K562 (cell line): Measurements from ENCODE around the gene USP35. TPM values are rescaled to one million over a fixed set of nuclear protein-coding genes. Genes with fewer than 3 reads are reported as not detected.

Source experiments
- ATAC-seq: fragments of 200-7000 bp; cut with Tn5 transposase; 3 replicates; pipeline ENCODE4 v1.9.1; 2020; ENCODE audit warnings: moderate library complexity
- BruUV-seq: library from RNA; stranded (reverse); fragments of 400-500 nt; replicated peaks from 2 replicates; lab custom pipeline; 2021; lab: Mats Ljungman, UMichigan
- CTCF ChIA-PET: fragments of 300-600 bp; formaldehyde crosslinking; extraction: SDS; loops from one replicate; lab custom pipeline; 2021; ENCODE audit warnings: low intra/inter-chr PET ratio; lab: Yijun Ruan, JAX
- POLR2A ChIA-PET: fragments of 300-600, 350-650 bp; sonication (Branson Sonifier 250); formaldehyde crosslinking; extraction: SDS; loops from one replicate; lab custom pipeline; 2021; ENCODE audit warnings: antibody characterized with exemption, inconsistent platforms; lab: Yijun Ruan, JAX
- DNase-seq, 4 experiments: peaks; one replicate each; pipeline versions ENCODE4 v3.0.0 to v3.0.0-alpha.2; 2011 to 2018; ENCODE audit warnings: low spot score in 3 of 4, mixed read lengths in 3 of 4; ENCODE audit errors: extremely low read depth in 1 of 4
- FAIRE-seq: peaks from 2 replicates; lab custom pipeline; 2011; peaks lifted over from hg19 to GRCh38; lab: Jason Lieb, UNC
- H2AFZ ChIP-seq: 2 replicates; pipeline ENCODE4 v1.6.0; 2011; ENCODE audit warnings: low read depth, low read length, control low read depth, inconsistent platforms
- H3K27ac ChIP-seq: fragments of 200-600 bp; 3 replicates; pipeline ENCODE4 v1.8.0; 2011; ENCODE audit warnings: low read depth, mild to moderate bottlenecking, control low read depth, inconsistent platforms, low read length, moderate library complexity, mixed read lengths; ENCODE audit errors: extremely low read depth
- H3K27me3 ChIP-seq, 2 experiments: fragments of 300-600 bp in 1 of 2; 2 replicates in 1 of 2; 3 replicates in 1 of 2; pipeline versions ENCODE4 v1.6.0 to v1.8.0; 2011; ENCODE audit warnings: inconsistent platforms in 2 of 2, low read length in 2 of 2, mild to moderate bottlenecking in 1 of 2, mixed read lengths in 1 of 2, moderate library complexity in 1 of 2; ENCODE audit not compliant: control insufficient read depth in 2 of 2, insufficient read depth in 2 of 2
- H3K36me3 ChIP-seq: fragments of 300-600 bp; 3 replicates; pipeline ENCODE4 v1.8.0; 2011; ENCODE audit warnings: mild to moderate bottlenecking, low read length, inconsistent platforms; ENCODE audit not compliant: control insufficient read depth, insufficient read depth
- H3K4me1 ChIP-seq, 2 experiments: fragments of 200-600 bp in 1 of 2; replicated peaks in 1 of 2; 2 replicates in 1 of 2; 3 replicates in 1 of 2; pipeline versions ENCODE4 v1.5.1 to v1.8.0; 2011; ENCODE audit warnings: inconsistent platforms in 2 of 2, low read length in 2 of 2, mild to moderate bottlenecking in 1 of 2, mixed read lengths in 1 of 2, moderate library complexity in 1 of 2; ENCODE audit not compliant: control insufficient read depth in 2 of 2, insufficient read depth in 2 of 2
- H3K4me2 ChIP-seq: 2 replicates; pipeline ENCODE4 v1.6.1; 2011; ENCODE audit warnings: low read length, control low read depth, inconsistent platforms, mixed read lengths; ENCODE audit not compliant: insufficient read depth
- H3K4me3 ChIP-seq: fragments of 200-600 bp; sonication (generic), shearing (Covaris generic); 2 replicates; pipeline ENCODE4 v1.5.1; 2016; ENCODE audit warnings: control low read depth, inconsistent platforms
- H3K79me2 ChIP-seq: fragments of 200-600 bp; 3 replicates; pipeline ENCODE4 v1.8.0; 2011; ENCODE audit warnings: low read length, inconsistent platforms; ENCODE audit not compliant: control insufficient read depth, insufficient read depth
- H3K9ac ChIP-seq, 2 experiments: 2 replicates each; pipeline versions ENCODE4 v1.6.0 to v1.6.1; 2011; ENCODE audit warnings: low read depth in 2 of 2, low read length in 2 of 2, control low read depth in 1 of 2, inconsistent platforms in 1 of 2, mild to moderate bottlenecking in 1 of 2, mixed read lengths in 1 of 2; ENCODE audit not compliant: insufficient read depth in 1 of 2
- H3K9me1 ChIP-seq: one replicate; pipeline ENCODE4 v1.6.0; 2011; ENCODE audit warnings: inconsistent platforms, mild to moderate bottlenecking, low read length, moderate library complexity; ENCODE audit not compliant: control insufficient read depth, insufficient read depth
- H3K9me3 ChIP-seq: replicated peaks from 2 replicates; pipeline ENCODE4 v1.5.1; 2011; ENCODE audit warnings: low read depth, low read length, inconsistent platforms; ENCODE audit not compliant: control insufficient read depth, insufficient read depth
- H4K20me1 ChIP-seq: replicated peaks from 2 replicates; pipeline ENCODE4 v1.6.1; 2011; ENCODE audit warnings: low read length, inconsistent platforms, mixed read lengths; ENCODE audit not compliant: control insufficient read depth, insufficient read depth
- CHD1 ChIP-seq: fragments of 200-600 bp; sonication (generic); IDR thresholded peaks from one replicate; pipeline ENCODE4 v1.6.1; 2012; ENCODE audit warnings: mild to moderate bottlenecking, moderate library complexity, low read length, inconsistent platforms
- HNRNPUL1 ChIP-seq: fragments of 200-400 bp; formaldehyde crosslinking; IDR thresholded peaks from 2 replicates; pipeline ENCODE4 v1.6.1; 2017; ENCODE audit warnings: low read length
- IFI16 ChIP-seq: fragments of 250-450 bp; sonication (Bioruptor Pico); IDR thresholded peaks from 2 replicates; pipeline ENCODE4 v2.1.2; 2022; ENCODE audit warnings: mild to moderate bottlenecking, inconsistent platforms
- SAFB2 ChIP-seq: fragments of 200-400 bp; formaldehyde crosslinking; IDR thresholded peaks from 2 replicates; pipeline ENCODE4 v1.6.1; 2018; ENCODE audit warnings: borderline replicate concordance, low read length, low read depth, moderate library complexity; ENCODE audit not compliant: severe bottlenecking
- SMARCB1 ChIP-seq: IDR thresholded peaks from 2 replicates; pipeline ENCODE4 v1.6.1; 2011; ENCODE audit warnings: improper control_type of control experiment, low read depth; ENCODE audit not compliant: insufficient read length
- SMARCC2 ChIP-seq: fragments of 450-650 bp; IDR thresholded peaks from 2 replicates; pipeline ENCODE4 v1.6.1; 2017; ENCODE audit warnings: antibody characterized with exemption, moderate library complexity, mild to moderate bottlenecking, low read depth
- ZBTB7A ChIP-seq: IDR thresholded peaks from 2 replicates; pipeline ENCODE4 v1.6.1; 2011; ENCODE audit warnings: low read depth, mild to moderate bottlenecking, low read length, moderate library complexity, borderline replicate concordance; ENCODE audit not compliant: control insufficient read depth
- ZNF277 ChIP-seq: fragments of 250-450 bp; sonication (Bioruptor Pico); IDR thresholded peaks from 2 replicates; pipeline ENCODE4 v1.8.0; 2022; ENCODE audit warnings: inconsistent platforms, mild to moderate bottlenecking, moderate library complexity, borderline replicate concordance
- WGBS: fragments of 100-300 bp; shearing (Covaris generic); methylation state at CpG from one replicate; pipeline ENCODE4 v1.1.6; 2016; ENCODE audit warnings: low coverage, mixed read lengths; ENCODE audit not compliant: insufficient coverage; ENCODE audit errors: missing lambda C conversion rate; 5-methylcytosine and 5-hydroxymethylcytosine counted together
- in situ Hi-C: fragments of 300-500 bp; cut with MboI; formaldehyde crosslinking; loops from 4 replicates; pipeline ENCODE4 v1.15.0; 2018; ENCODE audit warnings: inconsistent platforms, mixed read lengths
- intact Hi-C: fragments of 100-400 bp; cut with micrococcal nuclease; formaldehyde crosslinking; loops from 2 replicates; pipeline ENCODE4 v1.14.2; 2022
- polyA plus RNA-seq, 8 experiments: library from polyadenylated mRNA; depleted of rRNA in 4 of 8; stranded (reverse) in 5 of 8; unstranded in 3 of 8; fragments of >200 nt; fragmentation: Nextera tagmentation in 2 of 8; fragmentation: Illumina TruSeq in 1 of 8; extraction: Ambion mirVana in 2 of 8; extraction: Trizol in 1 of 8; gene quantifications; 2 replicates each; pipeline versions ENCODE4 v1.2.1 to v1.2.3, GENCODE V29; 2011 to 2014; ENCODE audit warnings: inconsistent platforms in 1 of 8, missing spikeins in 1 of 8
- total RNA-seq, 7 experiments: library from RNA; depleted of rRNA in 6 of 7; stranded (reverse); fragments of >200 nt in 6 of 7; fragmentation: Illumina TruSeq in 2 of 7; extraction: Trizol in 2 of 7; gene quantifications; 2 replicates each; pipeline versions ENCODE4 v1.2.1 to v1.2.3, GENCODE V29; 2011 to 2021; ENCODE audit warnings: low replicate concordance in 1 of 7

USP35 gene
- total and polyA plus RNA-seq, 9 of the 15 experiments (the other 6 are each of a cell fraction or from before 2014, with no cell fraction given) = 0.01 to 4.8 (median 3.6) TPM

GRCh38 chr11:78261367-78261766 is 72.6 kb downstream of the USP35 start:
- 18% methylated on average over 4 of the region's 4 CpGs for WGBS
- BruUV-seq = no TSS peak
- in situ Hi-C loops (no loop called here), intact Hi-C loops (no loop called here)
- H3K27ac ChIP-seq = peak overlapping the region; percentile 14; the same call in 2 of the 3 replicates
- peak overlapping the region; percentile 25 for H2AFZ ChIP-seq
- no peaks in the 10 kb centered on the region for H3K27me3 ChIP-seq
- no peak overlapping the region for H3K9ac ChIP-seq
- no peaks in the 10 kb centered on the region for H3K9me3 ChIP-seq
- DNase-seq (no peak), FAIRE-seq (no peak), ATAC-seq (peak; percentile 10; the same call in 2 of the 3 replicates)
- H3K79me2 ChIP-seq = peaks cover 20% of the 10 kb centered on the region; the same call in 2 of the 3 replicates
- H3K4me2 ChIP-seq = peak overlapping the region; percentile 26; the same call in 1 of the 2 replicates
- CTCF ChIA-PET = no interaction called here
- no peak for TF ChIP-seq ZNF277 (CRISPR knock-in tag)
- TF ChIP-seq HNRNPUL1 = no peak
- no peak for TF ChIP-seq SAFB2
- TF ChIP-seq CHD1 = no peak
- TF ChIP-seq SMARCC2 = no peak
- TF ChIP-seq IFI16 (CRISPR knock-in tag) = no peak
- TF ChIP-seq ZBTB7A = no peak
- no peak for TF ChIP-seq SMARCB1
- POLR2A ChIA-PET = interaction anchor here (0.5 to 5.1 kb wide), 6 partner anchors 10 to 156 kb away, joined by 3 to 26 read pairs (median 5); partner anchors contain the start of gene GAB2
- H4K20me1 ChIP-seq = no peaks in the 10 kb centered on the region
- no peaks in the 10 kb centered on the region for H3K9me1 ChIP-seq
- H3K4me3 ChIP-seq = no peak overlapping the region
- peaks cover 21 to 58% of the 10 kb centered on the region in 2 experiments for H3K4me1 ChIP-seq
- peaks cover 3% of the 10 kb centered on the region; the same call in 2 of the 3 replicates for H3K36me3 ChIP-seq
